HG02763 (cell line): Measurements from ENCODE around the gene SSBP2.
"Not testable (repeated sequence)": the region's sequence is repeated elsewhere in the genome, so short reads cannot be mapped to it uniquely, and the experiment has no call there.

ENCODE experiments used
- ATAC-seq: cut with Tn5 transposase; IDR thresholded peaks from one replicate; pipeline ENCODE4 v1.9.1; 2021; ENCODE audit warnings: mild to moderate bottlenecking, moderate library complexity; ENCODE audit not compliant: unreplicated experiment

Gene SSBP2

GRCh38 chr5:81679885-81680284 is 71.0 kb downstream of the SSBP2 start:
- no peak for ATAC-seq

- ATAC-seq, result no peak
These were observed 75.5 kb downstream of the SSBP2 start for GRCh38 chr5:81675420-81675819.

- no peak for ATAC-seq
These were observed 85.1 kb downstream of the SSBP2 start for GRCh38 chr5:81665795-81666194.

GRCh38 chr5:81660624-81661023 is 90.3 kb downstream of the SSBP2 start:
- not testable (repeated sequence) for ATAC-seq

GRCh38 chr5:81657386-81657785 is 93.5 kb downstream of the SSBP2 start:
- ATAC-seq, result no peak

- no peak for ATAC-seq
These were observed 94.1 kb downstream of the SSBP2 start for GRCh38 chr5:81656783-81657182.

- ATAC-seq, result no peak
These were observed 99.9 kb downstream of the SSBP2 start for GRCh38 chr5:81650987-81651386.

- no peak for ATAC-seq
These were observed 104.4 kb downstream of the SSBP2 start for GRCh38 chr5:81646469-81646995.

GRCh38 chr5:81642210-81642609 is 108.7 kb downstream of the SSBP2 start:
- no peak for ATAC-seq

GRCh38 chr5:81639556-81639955 is 111.3 kb downstream of the SSBP2 start:
- ATAC-seq, result no peak

- no peak for ATAC-seq
These were observed 112.4 kb downstream of the SSBP2 start for GRCh38 chr5:81638471-81638870.

- ATAC-seq, result no peak
These were observed 117.0 kb downstream of the SSBP2 start for GRCh38 chr5:81633891-81634290.

GRCh38 chr5:81633471-81633870 is 117.4 kb downstream of the SSBP2 start:
- no peak for ATAC-seq

- ATAC-seq, result no peak
These were observed 118.2 kb downstream of the SSBP2 start for GRCh38 chr5:81632679-81633078.

- ATAC-seq, result no peak
These were observed 119.3 kb downstream of the SSBP2 start for GRCh38 chr5:81631621-81632020.

GRCh38 chr5:81631124-81631523 is 119.8 kb downstream of the SSBP2 start:
- ATAC-seq, result peak; percentile 76

- ATAC-seq, result no peak
These were observed 120.2 kb downstream of the SSBP2 start for GRCh38 chr5:81630684-81631083.

GRCh38 chr5:81629986-81630385 is 120.9 kb downstream of the SSBP2 start:
- ATAC-seq, result no peak

GRCh38 chr5:81628061-81628460 is 122.8 kb downstream of the SSBP2 start:
- not testable (repeated sequence) for ATAC-seq

GRCh38 chr5:81626524-81626923 is 124.4 kb downstream of the SSBP2 start:
- no peak for ATAC-seq

- no peak for ATAC-seq
These were observed 141.0 kb downstream of the SSBP2 start for GRCh38 chr5:81609810-81610375.

GRCh38 chr5:81608976-81609375 is 141.9 kb downstream of the SSBP2 start:
- ATAC-seq, result no peak

- no peak for ATAC-seq
These were observed 143.2 kb downstream of the SSBP2 start for GRCh38 chr5:81607693-81608092.
